Uterus (tissue), 4 donors: Measurements from ENCODE around the gene MGAT4A. TPM values are rescaled to one million over a fixed set of nuclear protein-coding genes. Genes with fewer than 3 reads are reported as not detected.

Experiments used
- DNase-seq, 2 donors: peaks; one replicate each; pipeline ENCODE4 v3.0.0-alpha.2; 2019 to 2020
- H3K27ac ChIP-seq, 2 donors: fragments of 200-600 bp; sonication (generic); 1 replicate in 1 of 2; 2 replicates in 1 of 2; pipeline ENCODE4 v1.5.1; 2016 to 2018
- H3K27me3 ChIP-seq, 2 donors: fragments of 200-600 bp; sonication (generic); one replicate each; pipeline ENCODE4 v1.5.1; 2018 to 2019; ENCODE audit warnings: control low read depth in 1 of 2
- H3K36me3 ChIP-seq, 2 donors: fragments of 200-600 bp; sonication (generic); one replicate each; pipeline ENCODE4 v1.5.1; 2019; ENCODE audit warnings: control low read depth in 1 of 2
- H3K4me1 ChIP-seq, 2 donors: fragments of 200-600 bp; sonication (generic); one replicate each; pipeline ENCODE4 v1.5.1; 2018 to 2019; ENCODE audit warnings: control low read depth in 1 of 2
- H3K4me3 ChIP-seq, 2 donors: fragments of 200-600 bp; sonication (generic); 1 replicate in 1 of 2; 2 replicates in 1 of 2; pipeline ENCODE4 v1.5.1; 2018 to 2019; ENCODE audit warnings: mild to moderate bottlenecking in 1 of 2
- H3K9me3 ChIP-seq, 2 donors: fragments of 200-600 bp; sonication (generic); one replicate each; pipeline ENCODE4 v1.5.1; 2019; ENCODE audit warnings: control low read depth in 1 of 2
- CTCF ChIP-seq, 4 experiments: fragments of 200-600 bp in 2 of 4; fragments of 450-650 bp in 2 of 4; sonication (generic) in 2 of 4; IDR thresholded peaks; one replicate each; pipeline ENCODE4 v1.5.1; 2016 to 2019; ENCODE audit warnings: antibody characterized with exemption in 4 of 4, mild to moderate bottlenecking in 2 of 4, moderate library complexity in 1 of 4
- POLR2A ChIP-seq, 2 donors: fragments of 450-650 bp; IDR thresholded peaks; one replicate each; pipeline ENCODE4 v1.6.1; 2016; ENCODE audit warnings: antibody characterized with exemption in 2 of 2, mild to moderate bottlenecking in 1 of 2, moderate library complexity in 1 of 2
- intact Hi-C: fragments of 100-400 bp; cut with DNase I; formaldehyde crosslinking; loops from one replicate; pipeline ENCODE4 v1.15.1; 2023; ENCODE audit warnings: low total_unique reads
- total RNA-seq, 4 donors: library from RNA; depleted of rRNA in 3 of 4; stranded (reverse); fragments of >200 nt in 3 of 4; gene quantifications; one replicate each; pipeline versions ENCODE4 v1.1.0 to v1.2.4, GENCODE V29; 2014 to 2023
- donor health status: DM: yes; HTN: yes; CAD: no.

The MGAT4A gene
- total RNA-seq, 4 donors from 2014 or later: 25.9 to 107 (median 52.9) TPM

- Histone ChIP-seq H3K27me3 (no peaks in the 10 kb centered on the region), H3K4me1 (no peaks in the 10 kb centered on the region), H3K4me3 (no peak overlapping the region), H3K9me3 (no peaks in the 10 kb centered on the region), H3K36me3 (no peaks in the 10 kb centered on the region), H3K27ac (peak overlapping the region; percentile 7 to 86)
- intact Hi-C loops: no loop called here
- peak in 1 of 2 donors; percentile 57 for DNase-seq
- TF ChIP-seq POLR2A (IDR thresholded peaks at IDR 0.05) (no peak), CTCF (IDR thresholded peaks at IDR 0.05) (no peak)
Observed at GRCh38 chr2:98727369-98728087, 3.4 kb downstream of the MGAT4A start.

- intact Hi-C loops: no loop called here
- no peaks in the 10 kb centered on the region for H3K4me1 ChIP-seq
- H3K4me3 ChIP-seq: no peak overlapping the region
- no peaks in the 10 kb centered on the region for H3K36me3 ChIP-seq
- H3K9me3 ChIP-seq: no peaks in the 10 kb centered on the region
- H3K27ac ChIP-seq: peak overlapping the region; percentile 7 to 86
- H3K27me3 ChIP-seq: no peaks in the 10 kb centered on the region
- no peak for TF ChIP-seq POLR2A (IDR thresholded peaks at IDR 0.05)
- no peak for TF ChIP-seq CTCF (IDR thresholded peaks at IDR 0.05)
- no peak for DNase-seq
Observed at GRCh38 chr2:98726735-98727368, 4.1 kb downstream of the MGAT4A start.

GRCh38 chr2:98726205-98726604, 4.7 kb downstream of the MGAT4A start:
- Histone ChIP-seq H3K27me3 (no peaks in the 10 kb centered on the region), H3K4me3 (no peak overlapping the region), H3K4me1 (no peaks in the 10 kb centered on the region), H3K27ac (peak overlapping the region; percentile 12 to 38), H3K36me3 (no peaks in the 10 kb centered on the region), H3K9me3 (no peaks in the 10 kb centered on the region)
- DNase-seq: no peak
- intact Hi-C loops: no loop called here
- no peak for TF ChIP-seq CTCF (IDR thresholded peaks at IDR 0.05)
- no peak for TF ChIP-seq POLR2A (IDR thresholded peaks at IDR 0.05)

GRCh38 chr2:98720286-98720685, 10.6 kb downstream of the MGAT4A start:
- Histone ChIP-seq H3K4me3 (no peak overlapping the region), H3K36me3 (no peaks in the 10 kb centered on the region)
- TF ChIP-seq POLR2A (IDR thresholded peaks at IDR 0.05): no peak
- TF ChIP-seq CTCF (IDR thresholded peaks at IDR 0.05): no peak

GRCh38 chr2:98717621-98718020, 13.3 kb downstream of the MGAT4A start:
- TF ChIP-seq CTCF (IDR thresholded peaks at IDR 0.05) (no peak), POLR2A (IDR thresholded peaks at IDR 0.05) (no peak)
- Histone ChIP-seq H3K36me3 (no peaks in the 10 kb centered on the region), H3K4me3 (no peak overlapping the region), H3K4me1 (no peaks in the 10 kb centered on the region), H3K27me3 (no peaks in the 10 kb centered on the region), H3K9me3 (no peaks in the 10 kb centered on the region), H3K27ac (no peak overlapping the region)
- intact Hi-C loops: no loop called here
- DNase-seq: no peak

More at GRCh38 chr2:98720286-98720685, 10.6 kb downstream of the MGAT4A start:
- DNase-seq: no peak
- no peak overlapping the region for H3K27ac ChIP-seq
- H3K27me3 ChIP-seq: no peaks in the 10 kb centered on the region
- intact Hi-C loops: no loop called here
- H3K9me3 ChIP-seq: no peaks in the 10 kb centered on the region
- H3K4me1 ChIP-seq: no peaks in the 10 kb centered on the region
